ENCODE data around the gene DFFA. TPM values are rescaled to one million over a fixed set of nuclear protein-coding genes. Genes with fewer than 3 reads are reported as not detected.

The DFFA gene
- total and polyA plus RNA-seq, 7 donors, result 9.6 to 24.6 (median 19.3) TPM

DNA sequence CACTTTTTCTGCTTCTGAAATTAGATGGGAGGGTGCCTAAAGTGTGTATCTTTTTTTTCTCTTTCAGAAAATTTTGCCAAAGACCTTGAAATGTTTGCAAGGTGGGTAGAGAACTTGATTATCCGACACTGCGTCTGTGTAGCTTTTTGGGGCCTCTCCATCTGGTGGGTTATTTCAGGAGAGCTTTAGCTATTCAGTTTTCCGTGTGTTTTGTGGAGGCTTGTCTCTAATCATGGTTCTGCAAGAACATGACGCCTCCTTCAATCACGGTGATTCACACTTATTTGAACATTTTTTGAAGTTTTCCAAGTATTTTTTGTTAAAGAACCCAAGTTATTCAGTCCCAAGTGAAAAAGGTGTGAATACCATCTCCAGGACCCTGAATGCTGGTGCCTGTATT lies 37.7 kb downstream of the DFFA start:
- 96 to 98% methylated on average over 5 of the region's 5 CpGs for whole genome bisulfite sequencing, 2 donors
- no peaks in the 10 kb centered on the region for H3K27me3 ChIP-seq
- no peak overlapping the region for H3K27ac ChIP-seq
- TF ChIP-seq POLR2A (IDR thresholded peaks at IDR 0.05) (no peak), POLR2AphosphoS5 (IDR thresholded peaks at IDR 0.05) (no peak), EP300 (IDR thresholded peaks at IDR 0.05) (no peak)
- TF ChIP-seq, protein P1, sequence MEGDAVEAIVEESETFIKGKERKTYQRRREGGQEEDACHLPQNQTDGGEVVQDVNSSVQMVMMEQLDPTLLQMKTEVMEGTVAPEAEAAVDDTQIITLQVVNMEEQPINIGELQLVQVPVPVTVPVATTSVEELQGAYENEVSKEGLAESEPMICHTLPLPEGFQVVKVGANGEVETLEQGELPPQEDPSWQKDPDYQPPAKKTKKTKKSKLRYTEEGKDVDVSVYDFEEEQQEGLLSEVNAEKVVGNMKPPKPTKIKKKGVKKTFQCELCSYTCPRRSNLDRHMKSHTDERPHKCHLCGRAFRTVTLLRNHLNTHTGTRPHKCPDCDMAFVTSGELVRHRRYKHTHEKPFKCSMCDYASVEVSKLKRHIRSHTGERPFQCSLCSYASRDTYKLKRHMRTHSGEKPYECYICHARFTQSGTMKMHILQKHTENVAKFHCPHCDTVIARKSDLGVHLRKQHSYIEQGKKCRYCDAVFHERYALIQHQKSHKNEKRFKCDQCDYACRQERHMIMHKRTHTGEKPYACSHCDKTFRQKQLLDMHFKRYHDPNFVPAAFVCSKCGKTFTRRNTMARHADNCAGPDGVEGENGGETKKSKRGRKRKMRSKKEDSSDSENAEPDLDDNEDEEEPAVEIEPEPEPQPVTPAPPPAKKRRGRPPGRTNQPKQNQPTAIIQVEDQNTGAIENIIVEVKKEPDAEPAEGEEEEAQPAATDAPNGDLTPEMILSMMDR (IDR thresholded peaks at IDR 0.05), result no peak
- peaks cover 0 to 6% (median 0%) of the 10 kb centered on the region in 4 donors for H3K36me3 ChIP-seq
- intact Hi-C loops (cut with DNase I), result loop anchor here (5.0 kb wide), 2 partner anchors 58 to 557 kb away; no protein-coding TSS in a partner anchor
- no peak overlapping the region for H3K4me3 ChIP-seq
- H3K4me1 ChIP-seq, result peaks cover 0 to 17% (median 14%) of the 10 kb centered on the region in 4 donors
- DNase-seq, result no peak
- no peaks in the 10 kb centered on the region for H3K9me3 ChIP-seq

DNA sequence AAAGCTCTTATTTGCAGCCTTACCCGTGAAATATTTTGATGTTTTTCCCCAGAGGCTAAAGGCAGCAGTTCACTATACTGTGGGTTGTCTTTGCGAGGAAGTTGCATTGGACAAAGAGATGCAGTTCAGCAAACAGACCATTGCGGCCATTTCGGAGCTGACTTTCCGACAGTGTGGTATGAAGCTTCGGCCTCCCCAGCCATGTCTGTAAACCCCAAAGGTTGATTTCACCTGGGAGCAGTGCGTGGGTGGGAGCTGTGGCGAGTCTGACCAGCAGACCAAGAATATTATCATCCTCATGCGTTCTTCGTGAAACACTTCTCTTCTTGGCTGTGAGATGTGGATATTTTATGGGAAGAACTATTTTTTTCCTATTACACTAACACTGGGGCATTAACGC lies 38.5 kb downstream of the DFFA start:
- WGBS, 2 donors, result 86 to 87% methylated on average over 11 of the region's 11 CpGs
- no peak for TF ChIP-seq POLR2AphosphoS5 (IDR thresholded peaks at IDR 0.05)
- TF ChIP-seq POLR2A (IDR thresholded peaks at IDR 0.05), result no peak
- TF ChIP-seq, protein P1 (IDR thresholded peaks at IDR 0.05), result no peak
- no peak for TF ChIP-seq EP300 (IDR thresholded peaks at IDR 0.05)

DNA sequence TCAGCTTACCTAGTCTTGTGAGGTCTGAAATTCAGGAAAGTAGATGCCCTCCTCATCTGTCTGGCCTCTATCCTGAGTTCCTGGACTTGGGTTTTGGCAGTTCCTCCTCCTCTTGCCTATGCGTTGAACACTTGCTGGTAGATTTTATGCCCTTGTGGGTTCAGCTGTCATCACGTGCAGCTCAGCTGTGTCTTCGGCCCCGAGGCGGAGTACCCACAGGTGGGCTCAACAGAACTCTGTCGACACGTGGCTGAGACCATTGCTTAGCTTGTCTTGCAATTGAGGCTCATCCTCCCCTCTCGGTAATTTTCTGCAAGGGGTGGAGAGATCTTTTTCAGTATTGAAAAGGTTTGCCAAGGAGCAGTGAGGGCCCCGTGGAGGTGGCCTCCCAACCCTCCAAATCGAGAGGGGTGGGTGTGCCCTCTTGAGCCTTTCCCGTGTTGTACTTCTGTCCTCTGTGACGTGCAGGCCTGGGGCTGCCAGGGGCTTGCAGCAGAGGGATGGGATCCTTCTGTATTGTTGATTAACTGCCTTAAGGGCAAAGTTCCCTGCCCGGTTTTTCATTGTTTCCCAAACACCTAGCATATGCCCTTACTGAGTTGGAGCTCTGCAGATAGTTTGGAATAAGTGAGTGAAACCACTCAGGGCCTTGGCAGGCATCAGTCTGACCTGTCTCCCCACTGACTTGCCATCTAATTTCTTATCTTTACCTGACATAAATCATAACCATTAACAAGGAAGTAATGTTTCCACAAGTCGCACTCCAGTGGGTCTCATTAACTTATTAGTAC lies 39.2 kb downstream of the DFFA start:
- DNase-seq, result no peak
- H3K4me3 ChIP-seq, result no peak overlapping the region
- no peaks in the 10 kb centered on the region for H3K9me3 ChIP-seq
- no peak overlapping the region for H3K27ac ChIP-seq
- peaks cover 0 to 6% (median 0%) of the 10 kb centered on the region in 4 donors for H3K36me3 ChIP-seq
- WGBS, 2 donors, result 45 to 76% methylated on average over 14 of the region's 14 CpGs
- no peaks in the 10 kb centered on the region for H3K27me3 ChIP-seq
- TF ChIP-seq POLR2AphosphoS5 (IDR thresholded peaks at IDR 0.05) (no peak), EP300 (IDR thresholded peaks at IDR 0.05) (no peak)
- intact Hi-C loops (cut with DNase I), result loop anchor here (5.0 kb wide), 2 partner anchors 59 to 556 kb away; no protein-coding TSS in a partner anchor
- H3K4me1 ChIP-seq, result peaks cover 0 to 19% (median 15%) of the 10 kb centered on the region in 4 donors

More for the DNA sequence above, 38.5 kb downstream of the DFFA start:
- intact Hi-C loops (cut with DNase I), result loop anchor here (5.0 kb wide), 2 partner anchors 59 to 556 kb away; no protein-coding TSS in a partner anchor
- DNase-seq, result no peak
- no peaks in the 10 kb centered on the region for H3K27me3 ChIP-seq
- no peaks in the 10 kb centered on the region for H3K9me3 ChIP-seq
- H3K4me3 ChIP-seq, result no peak overlapping the region
- peaks cover 0 to 19% (median 14%) of the 10 kb centered on the region in 4 donors for H3K4me1 ChIP-seq
- H3K27ac ChIP-seq, result no peak overlapping the region
- peaks cover 0 to 6% (median 0%) of the 10 kb centered on the region in 4 donors for H3K36me3 ChIP-seq

DNA sequence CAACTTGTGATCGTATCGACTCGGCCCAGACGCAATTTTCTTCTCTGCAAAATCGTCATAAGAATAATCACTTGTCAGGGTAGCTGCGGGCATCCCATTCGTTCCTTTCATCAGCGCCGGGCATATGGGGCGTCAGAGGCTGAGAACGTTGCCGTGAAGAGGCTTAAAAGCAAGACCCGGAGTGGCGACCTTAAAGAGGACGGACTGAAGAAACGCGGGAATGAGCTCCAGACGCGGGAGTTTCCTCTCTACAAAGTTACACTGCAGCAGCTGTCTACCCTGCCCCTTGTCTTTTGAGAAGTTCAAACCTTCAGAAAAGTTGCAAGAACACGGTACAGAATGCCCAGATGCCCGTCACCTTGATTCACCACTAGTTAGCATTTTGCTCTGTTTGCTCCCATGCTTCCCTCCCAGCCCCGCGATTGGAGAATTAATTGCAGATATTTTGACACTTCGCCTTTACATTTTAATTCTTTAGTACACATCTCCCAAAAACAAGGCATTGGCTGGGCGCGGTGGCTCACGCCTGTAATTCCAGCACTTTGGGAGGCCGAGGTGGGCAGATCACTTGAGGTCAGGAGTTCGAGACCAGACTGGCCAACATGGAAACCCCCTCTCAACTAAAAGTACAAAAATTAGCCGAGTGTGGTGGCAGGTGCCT lies 41.1 kb downstream of the DFFA start:
- Histone ChIP-seq H3K27ac (peak overlapping the region; percentile 71 to 83 (median 78)), H3K4me1 (peaks cover 0 to 19% (median 16%) of the 10 kb centered on the region in 4 donors), H3K9me3 (no peaks in the 10 kb centered on the region), H3K36me3 (peaks cover 0 to 6% (median 0%) of the 10 kb centered on the region in 4 donors), H3K4me3 (peak overlapping the region; percentile 58 to 69 (median 60)), H3K27me3 (no peaks in the 10 kb centered on the region)
- no peak for TF ChIP-seq POLR2AphosphoS5 (IDR thresholded peaks at IDR 0.05)
- TF ChIP-seq, protein P1 (IDR thresholded peaks at IDR 0.05), result no peak
- TF ChIP-seq POLR2A (IDR thresholded peaks at IDR 0.05), result no peak
- TF ChIP-seq EP300 (IDR thresholded peaks at IDR 0.05), result no peak
- intact Hi-C loops (cut with DNase I), result loop anchor here (5.0 kb wide), 2 partner anchors 61 to 554 kb away; no protein-coding TSS in a partner anchor
- no peak for DNase-seq
- 13 to 24% methylated on average over 30 of the region's 30 CpGs for WGBS, 2 donors
